ENCODE results near the gene PECR.

DNA sequence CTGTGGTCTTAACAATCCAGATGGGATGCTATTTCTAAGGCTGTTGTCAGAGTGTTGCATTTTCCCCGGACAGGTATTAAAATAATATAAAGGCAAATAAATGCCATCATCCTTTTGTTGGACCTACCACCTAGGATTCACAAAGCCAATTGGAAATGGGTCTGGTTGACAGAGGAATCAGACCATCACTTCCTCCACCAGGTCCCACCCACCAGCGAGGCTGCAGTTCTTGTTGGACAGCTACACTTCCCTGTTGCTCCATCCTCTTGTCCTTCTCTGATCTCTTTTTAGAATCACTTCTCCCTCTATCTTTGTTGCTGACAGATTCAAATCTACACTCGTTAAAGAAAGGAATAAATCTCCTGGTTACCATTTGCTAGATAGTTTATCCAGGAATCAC, 1.2 kb upstream of the PECR start:
- TF ChIP-seq, protein P1, sequence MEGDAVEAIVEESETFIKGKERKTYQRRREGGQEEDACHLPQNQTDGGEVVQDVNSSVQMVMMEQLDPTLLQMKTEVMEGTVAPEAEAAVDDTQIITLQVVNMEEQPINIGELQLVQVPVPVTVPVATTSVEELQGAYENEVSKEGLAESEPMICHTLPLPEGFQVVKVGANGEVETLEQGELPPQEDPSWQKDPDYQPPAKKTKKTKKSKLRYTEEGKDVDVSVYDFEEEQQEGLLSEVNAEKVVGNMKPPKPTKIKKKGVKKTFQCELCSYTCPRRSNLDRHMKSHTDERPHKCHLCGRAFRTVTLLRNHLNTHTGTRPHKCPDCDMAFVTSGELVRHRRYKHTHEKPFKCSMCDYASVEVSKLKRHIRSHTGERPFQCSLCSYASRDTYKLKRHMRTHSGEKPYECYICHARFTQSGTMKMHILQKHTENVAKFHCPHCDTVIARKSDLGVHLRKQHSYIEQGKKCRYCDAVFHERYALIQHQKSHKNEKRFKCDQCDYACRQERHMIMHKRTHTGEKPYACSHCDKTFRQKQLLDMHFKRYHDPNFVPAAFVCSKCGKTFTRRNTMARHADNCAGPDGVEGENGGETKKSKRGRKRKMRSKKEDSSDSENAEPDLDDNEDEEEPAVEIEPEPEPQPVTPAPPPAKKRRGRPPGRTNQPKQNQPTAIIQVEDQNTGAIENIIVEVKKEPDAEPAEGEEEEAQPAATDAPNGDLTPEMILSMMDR (IDR thresholded peaks at IDR 0.05), result no peak
- TF ChIP-seq POLR2A (IDR thresholded peaks at IDR 0.05), result no peak
